Urothelium cell line (cell line): Measurements from ENCODE around the gene THAP12.
A peak's percentile ranks its signal among the peaks of the same experiment; 100 is the strongest.

Source experiments
- DNase-seq: peaks from one replicate; pipeline ENCODE4 v3.0.0; 2011; ENCODE audit warnings: low spot score, mixed read lengths
- FAIRE-seq: peaks from 2 replicates; lab custom pipeline; 2011; peaks lifted over from hg19 to GRCh38; lab: Jason Lieb, UNC

Gene THAP12

GRCh38 chr11:76380159-76380976 lies 564 bp downstream of the THAP12 start:
- FAIRE-seq = peak; percentile 9
- DNase-seq = peak; percentile 37

DNA sequence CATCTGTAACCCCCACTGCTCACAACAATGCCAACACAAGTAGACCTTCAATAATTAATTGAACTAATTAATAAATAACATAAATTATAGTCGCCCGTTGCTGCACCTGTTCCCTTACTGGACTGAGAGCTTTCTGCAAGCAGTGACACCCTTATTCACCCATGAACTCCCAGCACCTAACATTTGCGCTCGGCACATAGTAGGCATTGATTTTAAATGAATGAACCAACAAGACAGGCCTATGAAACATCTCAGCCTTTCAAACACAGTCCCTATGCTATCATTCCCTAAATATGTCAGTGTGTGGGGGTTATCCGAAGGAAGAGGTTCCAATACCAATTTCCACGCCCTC lies 1.1 kb downstream of the THAP12 start:
- DNase-seq (no peak), FAIRE-seq (no peak)

- no peak for DNase-seq
- no peak for FAIRE-seq
Observed at GRCh38 chr11:76376746-76377558, 4.0 kb downstream of the THAP12 start.

DNA sequence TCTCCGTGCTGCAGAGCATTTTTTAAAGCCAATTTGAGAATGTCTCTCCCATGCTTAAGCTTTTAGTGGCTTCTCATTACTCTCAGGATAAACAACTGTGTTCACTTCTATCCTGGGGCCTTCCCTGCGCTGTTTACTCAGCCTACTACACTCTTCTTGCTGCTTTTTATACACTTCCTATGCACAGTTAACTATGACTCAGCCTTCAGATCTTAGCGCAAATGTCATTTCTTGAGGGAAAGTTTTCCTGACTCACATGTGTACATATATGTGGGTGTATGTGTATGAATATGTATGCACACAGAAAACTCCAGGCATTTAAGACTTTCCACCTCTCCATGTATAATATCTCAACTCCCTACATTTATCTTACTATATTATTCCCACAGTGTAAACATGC lies 9.8 kb downstream of the THAP12 start:
- no peak for FAIRE-seq

GRCh38 chr11:76369406-76369805 lies 11.5 kb downstream of the THAP12 start:
- DNase-seq = no peak
- no peak for FAIRE-seq

More for the DNA sequence above, 9.8 kb downstream of the THAP12 start:
- DNase-seq = peak; percentile 16

DNA sequence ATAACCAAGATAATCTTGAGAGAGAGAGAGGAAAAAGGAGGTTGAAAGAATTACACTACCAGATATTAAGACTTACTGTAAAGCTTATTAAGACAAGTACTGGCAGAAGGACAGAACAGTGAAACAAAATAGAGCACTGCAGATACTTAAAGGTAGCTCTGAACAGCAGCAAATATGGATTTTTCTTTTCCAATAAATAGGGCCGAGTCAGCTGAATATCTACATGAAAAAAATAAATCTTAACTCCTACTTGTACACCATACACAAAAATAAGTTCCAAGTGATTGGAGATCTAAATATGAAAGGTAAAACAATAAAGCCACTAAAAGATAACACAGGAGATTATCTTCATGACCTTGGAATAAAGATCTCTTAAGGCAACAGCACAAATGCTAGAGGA lies 12.4 kb downstream of the THAP12 start:
- DNase-seq (no peak), FAIRE-seq (no peak)

GRCh38 chr11:76365038-76365679 lies 15.8 kb downstream of the THAP12 start:
- FAIRE-seq (no peak), DNase-seq (no peak)

GRCh38 chr11:76362716-76363115 lies 18.2 kb downstream of the THAP12 start:
- DNase-seq (no peak), FAIRE-seq (no peak)

DNA sequence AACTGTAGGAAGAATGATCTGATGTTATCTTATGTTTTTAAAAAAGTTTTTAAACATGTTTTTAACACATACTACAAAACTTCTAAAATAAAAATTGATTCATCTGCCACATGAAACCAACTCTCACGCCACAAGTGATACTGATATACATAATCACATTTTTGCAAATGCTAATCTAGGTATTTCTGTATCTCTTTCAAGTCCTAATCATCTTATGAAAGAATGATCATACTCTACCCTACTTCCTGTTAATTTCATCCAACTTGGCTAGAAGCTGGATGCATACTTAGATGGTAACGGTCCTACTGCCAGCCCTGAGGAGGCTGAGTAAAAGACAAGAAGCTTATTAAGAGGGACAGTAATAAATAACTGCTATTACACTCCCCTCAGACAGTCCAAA lies 19.2 kb downstream of the THAP12 start:
- no peak for DNase-seq
- FAIRE-seq = no peak

DNA sequence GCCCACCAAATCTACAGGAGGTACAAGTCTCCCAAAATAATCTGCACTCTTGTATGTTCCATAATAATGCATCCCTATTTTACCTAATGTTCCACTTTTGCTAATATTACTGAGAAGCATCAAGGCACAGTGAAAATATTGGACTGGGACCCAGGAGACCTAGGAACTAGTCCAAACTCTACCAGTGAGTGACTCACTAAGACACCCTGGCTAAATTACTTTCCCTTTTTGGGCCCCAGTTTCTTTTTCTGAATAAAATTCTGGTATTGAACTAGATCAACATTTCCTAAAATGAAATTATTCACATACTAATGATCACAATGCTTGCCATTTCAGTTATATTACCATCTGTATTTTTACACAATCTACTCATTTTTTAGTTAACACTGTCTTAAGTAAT lies 19.6 kb downstream of the THAP12 start:
- no peak for DNase-seq
- FAIRE-seq = no peak

DNA sequence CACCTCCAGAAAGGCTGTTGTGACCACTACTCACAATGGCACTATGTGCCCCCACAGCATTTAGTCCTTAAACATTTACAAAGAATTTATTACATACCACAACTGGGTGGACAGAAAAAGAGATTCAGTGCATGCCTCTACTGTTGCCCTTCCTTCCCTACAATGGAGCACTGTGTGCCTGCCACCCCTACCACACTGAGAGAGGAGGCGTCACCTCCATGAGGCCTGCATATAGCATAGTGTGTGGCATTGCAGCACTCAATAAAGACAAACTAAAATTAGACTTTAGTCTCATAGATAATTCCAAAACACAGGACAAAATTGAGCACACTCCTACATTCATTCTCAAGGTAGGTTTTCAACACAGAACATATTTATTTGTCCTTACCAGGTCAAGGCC lies 25.8 kb downstream of the THAP12 start:
- FAIRE-seq = no peak

GRCh38 chr11:76348348-76348747 lies 32.6 kb downstream of the THAP12 start:
- DNase-seq (no peak), FAIRE-seq (no peak)

More for the DNA sequence above, 25.8 kb downstream of the THAP12 start:
- DNase-seq = no peak

- DNase-seq (no peak), FAIRE-seq (no peak)
Observed at GRCh38 chr11:76347466-76347865, 33.5 kb downstream of the THAP12 start.

DNA sequence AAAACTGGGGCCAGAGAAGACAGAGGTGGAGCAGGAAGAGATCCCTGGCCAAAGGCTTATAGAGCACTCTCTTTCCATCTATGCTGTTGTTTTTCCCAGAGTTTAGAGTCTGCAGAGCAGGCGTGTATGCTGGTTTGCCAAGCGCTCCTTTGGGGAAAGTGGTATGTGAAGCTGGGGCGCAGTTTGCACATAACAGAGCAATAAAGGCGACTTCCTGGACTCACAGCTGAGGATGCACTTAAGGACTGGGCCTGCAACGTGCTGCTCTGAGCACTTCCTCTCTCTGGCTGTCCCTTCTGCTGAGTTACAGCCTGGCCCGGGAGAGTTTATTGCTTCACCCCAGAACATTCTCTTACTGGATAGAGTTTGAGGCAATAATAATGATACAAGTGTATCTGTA lies 41.7 kb downstream of the THAP12 start:
- DNase-seq (no peak), FAIRE-seq (peak; percentile 20)

GRCh38 chr11:76337923-76338322 lies 43.0 kb downstream of the THAP12 start:
- no peak for DNase-seq
- FAIRE-seq = no peak

GRCh38 chr11:76337469-76337868 lies 43.5 kb downstream of the THAP12 start:
- FAIRE-seq = no peak
- DNase-seq = no peak

- FAIRE-seq = peak; percentile 42
- no peak for DNase-seq
Observed at GRCh38 chr11:76336597-76336996, 44.3 kb downstream of the THAP12 start.

DNA sequence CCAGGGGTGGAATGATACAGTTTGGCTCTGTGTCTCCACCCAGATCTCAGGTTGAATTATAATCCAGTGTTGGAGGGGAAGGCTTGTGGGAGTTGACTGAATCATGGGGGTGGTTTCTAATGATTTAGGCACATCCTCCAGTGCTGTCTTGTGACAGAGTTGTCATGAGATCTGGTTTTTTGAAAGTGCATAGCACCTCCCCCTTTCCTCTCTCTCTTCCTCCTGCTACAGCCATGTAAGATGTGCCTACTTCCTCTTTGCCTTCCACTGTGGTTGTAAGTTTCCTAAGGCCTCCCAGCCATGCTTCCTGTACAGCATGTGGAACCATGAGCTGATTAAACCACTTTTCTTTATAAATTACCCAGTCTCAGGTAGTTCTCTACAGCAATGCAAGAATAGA lies 45.1 kb downstream of the THAP12 start:
- FAIRE-seq = no peak

DNA sequence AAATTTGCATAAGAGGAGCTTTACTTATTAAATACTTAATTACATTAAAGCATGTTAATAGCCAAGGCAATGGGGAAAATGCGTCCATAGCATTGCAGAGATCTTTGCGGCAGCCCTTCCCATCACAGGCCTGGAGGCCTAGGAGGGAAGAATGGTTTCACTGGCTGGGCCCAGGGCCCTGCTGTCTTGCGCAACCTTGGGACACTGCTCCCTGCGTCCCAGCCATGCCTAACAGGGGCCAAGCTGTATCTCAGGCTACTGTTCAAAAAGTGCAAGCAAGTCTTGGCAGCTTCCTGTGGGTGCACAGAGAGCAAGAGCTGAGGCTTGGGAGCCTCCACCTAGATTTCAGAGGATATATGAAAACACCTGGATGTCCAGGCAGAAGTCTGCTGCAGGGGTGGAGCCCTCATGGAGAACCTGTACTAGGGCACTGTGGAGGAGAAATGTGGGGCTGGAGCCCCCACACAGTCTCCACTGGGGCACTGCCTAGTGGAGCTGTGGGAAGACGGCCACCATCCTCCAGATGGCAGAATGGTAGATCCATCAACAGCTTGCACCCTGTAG lies 46.0 kb downstream of the THAP12 start:
- FAIRE-seq = peak; percentile 37

More for the DNA sequence above, 45.1 kb downstream of the THAP12 start:
- no peak for DNase-seq

GRCh38 chr11:76330651-76331050 lies 50.3 kb downstream of the THAP12 start:
- DNase-seq (no peak), FAIRE-seq (peak; percentile 46)

More for the DNA sequence above, 46.0 kb downstream of the THAP12 start:
- no peak for DNase-seq

GRCh38 chr11:76329983-76330382 lies 50.9 kb downstream of the THAP12 start:
- no peak for FAIRE-seq
- no peak for DNase-seq
